Measurements from ENCODE around the gene NUP210.
A peak's percentile ranks its signal among the peaks of the same experiment; 100 is the strongest.
"Not testable (repeated sequence)": the region's sequence is repeated elsewhere in the genome, so short reads cannot be mapped to it uniquely, and the experiment has no call there.

NUP210 gene

GRCh38 chr3:13406190-13406589 is 13.9 kb downstream of the NUP210 start:
- DNase-seq (ENCODE audit: low read depth, low spot score): no peak

GRCh38 chr3:13405614-13406013 is 14.5 kb downstream of the NUP210 start:
- no peak for DNase-seq (ENCODE audit: low read depth, low spot score)

- DNase-seq (ENCODE audit: low read depth, low spot score): no peak
Measured at GRCh38 chr3:13404626-13405452, 15.3 kb downstream of the NUP210 start.

GRCh38 chr3:13403847-13404246 is 16.3 kb downstream of the NUP210 start:
- DNase-seq (ENCODE audit: low read depth, low spot score): peak; percentile 56

GRCh38 chr3:13403213-13403819 is 16.8 kb downstream of the NUP210 start:
- DNase-seq (ENCODE audit: low read depth, low spot score): no peak

- no peak for DNase-seq (ENCODE audit: low read depth, low spot score)
Measured at GRCh38 chr3:13401149-13401548, 19.0 kb downstream of the NUP210 start.

- no peak for DNase-seq (ENCODE audit: low read depth, low spot score)
Measured at GRCh38 chr3:13400114-13400673, 19.9 kb downstream of the NUP210 start.

- DNase-seq (ENCODE audit: low read depth, low spot score): no peak
Measured at GRCh38 chr3:13399603-13400002, 20.5 kb downstream of the NUP210 start.

GRCh38 chr3:13397316-13397715 is 22.8 kb downstream of the NUP210 start:
- DNase-seq (ENCODE audit: low read depth, low spot score): no peak

- DNase-seq (ENCODE audit: low read depth, low spot score): no peak
Measured at GRCh38 chr3:13394363-13394762, 25.8 kb downstream of the NUP210 start.

- no peak for DNase-seq (ENCODE audit: low read depth, low spot score)
Measured at GRCh38 chr3:13393427-13394360, 26.4 kb downstream of the NUP210 start.

- no peak for DNase-seq (ENCODE audit: low read depth, low spot score)
Measured at GRCh38 chr3:13391308-13391707, 28.8 kb downstream of the NUP210 start.

GRCh38 chr3:13389378-13389777 is 30.7 kb downstream of the NUP210 start:
- DNase-seq (ENCODE audit: low read depth, low spot score): peak; percentile 70

- DNase-seq (ENCODE audit: low read depth, low spot score): no peak
Measured at GRCh38 chr3:13388816-13389215, 31.3 kb downstream of the NUP210 start.

GRCh38 chr3:13385373-13385965 is 34.7 kb downstream of the NUP210 start:
- DNase-seq (ENCODE audit: low read depth, low spot score): no peak

- DNase-seq (ENCODE audit: low read depth, low spot score): no peak
Measured at GRCh38 chr3:13380971-13381370, 39.2 kb downstream of the NUP210 start.

GRCh38 chr3:13379201-13379830 is 40.8 kb downstream of the NUP210 start:
- no peak for DNase-seq (ENCODE audit: low read depth, low spot score)

GRCh38 chr3:13378155-13378554 is 42.0 kb downstream of the NUP210 start:
- DNase-seq (ENCODE audit: low read depth, low spot score): no peak

GRCh38 chr3:13377741-13378140 is 42.4 kb downstream of the NUP210 start:
- not testable (repeated sequence) for DNase-seq (ENCODE audit: low read depth, low spot score)

GRCh38 chr3:13377021-13377420 is 43.1 kb downstream of the NUP210 start:
- DNase-seq (ENCODE audit: low read depth, low spot score): no peak

- no peak for DNase-seq (ENCODE audit: low read depth, low spot score)
Measured at GRCh38 chr3:13376091-13376490, 44.0 kb downstream of the NUP210 start.
